PFSK-1 (cell line): ENCODE data around the gene TBC1D23.

Source experiments
- FOXP2 ChIP-seq: optimal IDR thresholded peaks from 2 replicates; pipeline ENCODE3; 2011; ENCODE audit warnings: borderline replicate concordance, control low read depth, inconsistent platforms; ENCODE audit not compliant: insufficient read depth; ENCODE audit errors: extremely low read length, extremely low read depth
- POLR2AphosphoS5 ChIP-seq: IDR thresholded peaks from 2 replicates; pipeline ENCODE4 v1.6.1; 2012; ENCODE audit warnings: low read depth, mild to moderate bottlenecking, control low read depth, low read length, moderate library complexity
- REST ChIP-seq, 2 experiments: IDR thresholded peaks; 2 replicates each; pipeline versions ENCODE4 v1.6.1 to v1.8.0; 2011 to 2012; ENCODE audit warnings: low read depth in 2 of 2, low read length in 2 of 2, control low read depth in 1 of 2, inconsistent platforms in 1 of 2, mild to moderate bottlenecking in 1 of 2, moderate library complexity in 1 of 2; ENCODE audit not compliant: insufficient read depth in 1 of 2
- SIN3A ChIP-seq: IDR thresholded peaks from 2 replicates; pipeline ENCODE4 v1.6.1; 2012; ENCODE audit warnings: mild to moderate bottlenecking, low read length, moderate library complexity, borderline replicate concordance; ENCODE audit not compliant: insufficient read depth
- TAF1 ChIP-seq: IDR thresholded peaks from 2 replicates; pipeline ENCODE4 v1.6.1; 2012; ENCODE audit warnings: low read length, control low read depth, borderline replicate concordance; ENCODE audit not compliant: insufficient read depth

- TF ChIP-seq POLR2AphosphoS5 = no peak
- no peak for TF ChIP-seq TAF1
- TF ChIP-seq REST (IDR thresholded peaks at IDR 0.05; ENCODE audit: insufficient read depth in 1 of 2, low read depth in 2 of 2, low read length in 2 of 2) = no peak
- no peak for TF ChIP-seq SIN3A
- TF ChIP-seq FOXP2 = no peak
Measured at GRCh38 chr3:100358413-100358812, 97.6 kb downstream of the TBC1D23 start.
